Esophagus muscularis mucosa (tissue), 4 donors: Measurements from ENCODE around the gene MAEA. TPM values are rescaled to one million over a fixed set of nuclear protein-coding genes. Genes with fewer than 3 reads are reported as not detected.

Source experiments
- DNase-seq: peaks from one replicate; pipeline ENCODE4 v3.0.0-alpha.2; 2017; ENCODE audit errors: extremely low spot score
- H3K27ac ChIP-seq, 4 donors: fragments of 200-600 bp; sonication (generic); replicated peaks in 1 of 4; 1 replicate in 3 of 4; 2 replicates in 1 of 4; pipeline ENCODE4 v1.5.1; 2016 to 2019; ENCODE audit warnings: mild to moderate bottlenecking in 1 of 4
- H3K27me3 ChIP-seq, 4 donors: fragments of 200-600 bp; sonication (generic); one replicate each; pipeline versions ENCODE4 v1.5.1 to v1.6.0; 2016 to 2019
- H3K36me3 ChIP-seq, 4 donors: fragments of 200-600 bp; sonication (generic); one replicate each; pipeline ENCODE4 v1.5.1; 2016 to 2019
- H3K4me1 ChIP-seq, 4 donors: fragments of 200-600 bp; sonication (generic); one replicate each; pipeline ENCODE4 v1.5.1; 2016 to 2019
- H3K4me3 ChIP-seq, 4 donors: fragments of 200-600 bp; sonication (generic); 1 replicate in 2 of 4; 2 replicates in 2 of 4; pipeline ENCODE4 v1.5.1; 2016 to 2019; ENCODE audit warnings: mild to moderate bottlenecking in 4 of 4, moderate library complexity in 1 of 4
- H3K9me3 ChIP-seq, 4 donors: fragments of 200-600 bp; sonication (generic); 1 replicate in 3 of 4; 2 replicates in 1 of 4; pipeline ENCODE4 v1.5.1; 2016 to 2019
- CTCF ChIP-seq, 3 experiments: fragments of 200-600 bp in 2 of 3; fragments of 450-650 bp in 1 of 3; sonication (generic) in 2 of 3; IDR thresholded peaks; one replicate each; pipeline ENCODE4 v1.5.1; 2017 to 2019; ENCODE audit warnings: antibody characterized with exemption in 3 of 3, mild to moderate bottlenecking in 2 of 3, moderate library complexity in 1 of 3
- EP300 ChIP-seq: sonication (generic); formaldehyde crosslinking; IDR thresholded peaks from one replicate; pipeline ENCODE4 v1.6.1; 2017; ENCODE audit warnings: antibody characterized with exemption
- POLR2A ChIP-seq: fragments of 450-650 bp; IDR thresholded peaks from one replicate; pipeline ENCODE4 v1.6.1; 2017; ENCODE audit warnings: antibody characterized with exemption, moderate library complexity, mild to moderate bottlenecking, low read depth
- POLR2AphosphoS5 ChIP-seq, 2 donors: sonication (generic); formaldehyde crosslinking; IDR thresholded peaks; one replicate each; pipeline ENCODE4 v1.6.1; 2017; ENCODE audit warnings: antibody characterized with exemption in 2 of 2
- WGBS: methylation state at CpG from one replicate; pipeline ENCODE4 v1.1.5; 2018; 5-methylcytosine and 5-hydroxymethylcytosine counted together
- intact Hi-C: fragments of 100-400 bp; cut with DNase I; formaldehyde crosslinking; loops from one replicate; pipeline ENCODE4 v1.15.1; 2023
- total RNA-seq, 4 donors: library from RNA; depleted of rRNA; stranded (reverse); fragments of >200 nt; gene quantifications; one replicate each; pipeline versions ENCODE4 v1.1.0 to v1.2.1, GENCODE V29; 2016

Gene MAEA
- total RNA-seq, 4 donors from 2014 or later, result 54.5 to 63.1 (median 59.8) TPM

DNA sequence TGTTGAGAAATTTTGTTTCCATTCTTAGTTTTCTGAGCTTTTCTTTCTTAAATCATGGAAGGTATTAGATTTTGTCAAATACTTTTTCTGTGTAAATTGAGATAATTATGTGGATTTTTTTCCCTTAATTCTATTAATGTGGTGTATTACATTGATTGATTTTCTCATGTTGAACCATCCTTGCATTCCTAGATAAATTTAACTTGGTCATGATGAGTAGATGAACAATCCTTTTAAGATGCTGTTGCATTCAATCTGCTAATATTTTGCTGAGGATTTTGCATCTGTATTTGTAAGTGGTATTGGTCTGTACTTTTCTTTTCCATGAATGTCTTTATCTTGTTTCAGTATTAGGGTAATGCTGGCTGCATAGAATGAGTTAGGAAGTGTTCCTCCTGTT is 20.5 kb upstream of the MAEA start:
- Histone ChIP-seq H3K9me3 (peaks cover 0 to 7% (median 3%) of the 10 kb centered on the region in 4 donors), H3K27ac (no peak overlapping the region), H3K36me3 (peaks cover 0 to 4% (median 0%) of the 10 kb centered on the region in 4 donors), H3K4me3 (no peak overlapping the region), H3K4me1 (no peaks in the 10 kb centered on the region), H3K27me3 (no peaks in the 10 kb centered on the region)
- DNase-seq, result no peak
- intact Hi-C loops, result loop anchor here (2.0 to 5.0 kb wide), 2 partner anchors 102 to 137 kb away; no protein-coding TSS in a partner anchor
- TF ChIP-seq POLR2AphosphoS5 (IDR thresholded peaks at IDR 0.05) (no peak), EP300 (no peak), POLR2A (no peak), CTCF (IDR thresholded peaks at IDR 0.05) (no peak)

GRCh38 chr4:1271686-1272085 is 18.0 kb upstream of the MAEA start:
- H3K4me1 ChIP-seq, result no peaks in the 10 kb centered on the region
- TF ChIP-seq POLR2AphosphoS5 (IDR thresholded peaks at IDR 0.05) (no peak), CTCF (IDR thresholded peaks at IDR 0.05) (no peak), EP300 (no peak), POLR2A (no peak)
- 99% methylated on average over 5 of the region's 5 CpGs for WGBS
- H3K36me3 ChIP-seq, result no peaks in the 10 kb centered on the region
- no peak overlapping the region for H3K27ac ChIP-seq
- no peaks in the 10 kb centered on the region for H3K27me3 ChIP-seq
- H3K4me3 ChIP-seq, result no peak overlapping the region
- peaks cover 0 to 7% (median 3%) of the 10 kb centered on the region in 4 donors for H3K9me3 ChIP-seq
- intact Hi-C loops, result no loop called here
- DNase-seq, result no peak

DNA sequence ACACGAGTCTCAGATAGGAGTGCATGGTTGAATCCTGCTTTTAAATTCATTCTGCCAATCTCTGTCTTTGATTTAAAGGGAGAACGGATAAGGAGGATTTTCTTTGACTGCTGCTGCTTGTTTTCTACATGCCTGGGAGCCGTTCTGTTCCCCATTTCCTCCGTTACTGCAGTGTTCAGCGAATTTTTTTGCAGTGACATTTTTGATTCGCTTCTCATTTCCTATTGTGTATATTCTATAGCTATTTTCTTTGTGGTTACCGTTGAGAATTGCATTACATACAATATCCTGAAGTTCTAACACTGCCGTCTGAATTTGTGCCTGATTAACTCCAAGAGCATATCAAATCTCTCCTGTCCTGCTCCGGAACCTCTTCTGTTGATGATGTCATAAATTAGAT is 14.8 kb upstream of the MAEA start:
- Histone ChIP-seq H3K27ac (no peak overlapping the region), H3K36me3 (no peaks in the 10 kb centered on the region), H3K4me1 (no peaks in the 10 kb centered on the region), H3K27me3 (no peaks in the 10 kb centered on the region), H3K9me3 (no peaks in the 10 kb centered on the region), H3K4me3 (no peak overlapping the region)
- WGBS, result 87% methylated on average over 9 of the region's 9 CpGs
- TF ChIP-seq POLR2A (no peak), EP300 (no peak), CTCF (IDR thresholded peaks at IDR 0.05) (no peak), POLR2AphosphoS5 (IDR thresholded peaks at IDR 0.05) (no peak)
- no peak for DNase-seq
- intact Hi-C loops, result no loop called here

DNA sequence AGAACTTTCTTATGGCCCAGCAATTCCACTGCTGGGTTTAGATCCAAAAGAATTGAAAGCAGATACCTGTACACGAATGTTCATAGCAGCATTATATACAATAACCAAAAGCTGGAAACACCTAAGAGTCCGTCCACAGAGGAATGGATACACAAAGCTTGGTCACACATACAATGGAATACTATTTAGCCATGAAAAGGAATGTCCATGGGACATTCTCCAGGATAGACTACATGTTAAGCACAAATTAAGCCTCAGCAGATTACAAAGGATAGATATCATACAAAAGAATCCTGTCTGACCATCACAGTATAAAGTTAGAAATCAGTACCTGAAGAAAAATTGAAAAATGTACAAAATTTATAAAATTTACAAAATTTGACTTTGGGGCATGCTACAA is 12.7 kb upstream of the MAEA start:
- TF ChIP-seq CTCF (IDR thresholded peaks at IDR 0.05) (no peak), EP300 (no peak), POLR2AphosphoS5 (IDR thresholded peaks at IDR 0.05) (no peak), POLR2A (no peak)
- no peak overlapping the region for H3K4me3 ChIP-seq
- intact Hi-C loops, result no loop called here
- no peaks in the 10 kb centered on the region for H3K9me3 ChIP-seq
- no peaks in the 10 kb centered on the region for H3K27me3 ChIP-seq
- H3K27ac ChIP-seq, result no peak overlapping the region
- 94% methylated on average over 2 of the region's 2 CpGs for WGBS
- H3K4me1 ChIP-seq, result no peaks in the 10 kb centered on the region
- no peak for DNase-seq
- H3K36me3 ChIP-seq, result no peaks in the 10 kb centered on the region
